HepG2 (cell line): ENCODE measurements around the gene CBFA2T2. TPM values are rescaled to one million over a fixed set of nuclear protein-coding genes. Genes with fewer than 3 reads are reported as not detected.

ENCODE experiments used
- ATF7 ChIP-seq, 2 experiments: fragments of 450-650 bp in 1 of 2; sonication (generic) in 1 of 2; formaldehyde crosslinking in 1 of 2; IDR thresholded peaks; 2 replicates each; pipeline versions ENCODE4 v1.4.0 to v1.6.1; 2016 to 2020; ENCODE audit warnings: antibody characterized with exemption in 1 of 2, mild to moderate bottlenecking in 1 of 2, missing genetic modification reagents in 1 of 2
- BHLHE40 ChIP-seq: IDR thresholded peaks from 2 replicates; pipeline ENCODE4 v1.6.1; 2011; ENCODE audit warnings: low read length, improper control_type of control experiment
- DZIP1 ChIP-seq: sonication (generic); formaldehyde crosslinking; IDR thresholded peaks from 2 replicates; pipeline ENCODE4 v1.5.0; 2020; ENCODE audit warnings: mild to moderate bottlenecking, missing genetic modification reagents
- ELK4 ChIP-seq: sonication (generic); formaldehyde crosslinking; IDR thresholded peaks from 2 replicates; pipeline ENCODE4 v1.9.0; 2021; ENCODE audit warnings: missing genetic modification reagents, borderline replicate concordance
- HINFP ChIP-seq: sonication (generic); formaldehyde crosslinking; IDR thresholded peaks from 2 replicates; pipeline ENCODE4 v1.4.0; 2020; ENCODE audit warnings: low read depth, mild to moderate bottlenecking, missing genetic modification reagents
- MZF1 ChIP-seq: sonication (generic); formaldehyde crosslinking; IDR thresholded peaks from 2 replicates; pipeline ENCODE4 v1.8.1; 2023; ENCODE audit warnings: mild to moderate bottlenecking, missing genetic modification reagents, borderline replicate concordance
- NFE2L2 ChIP-seq: fragments of 150-350 bp; IDR thresholded peaks from 2 replicates; pipeline ENCODE4 v1.6.1; 2014; ENCODE audit warnings: low read length
- NR2F2 ChIP-seq: IDR thresholded peaks from 2 replicates; pipeline ENCODE4 v1.6.1; 2012; ENCODE audit warnings: low read depth, inconsistent platforms, borderline replicate concordance
- ZMAT3 ChIP-seq: sonication (generic); formaldehyde crosslinking; conservative IDR thresholded peaks from 2 replicates; pipeline ENCODE4 v1.7.0; 2021; ENCODE audit warnings: missing genetic modification reagents
- ZNF34 ChIP-seq: sonication (generic); formaldehyde crosslinking; IDR thresholded peaks from 2 replicates; pipeline ENCODE4 v1.4.0; 2020; ENCODE audit warnings: mild to moderate bottlenecking, missing genetic modification reagents, borderline replicate concordance
- ZNF432 ChIP-seq: sonication (generic); formaldehyde crosslinking; IDR thresholded peaks from 2 replicates; pipeline ENCODE4 v1.5.0; 2020; ENCODE audit warnings: missing genetic modification reagents, mild to moderate bottlenecking, borderline replicate concordance
- polyA plus RNA-seq, 8 experiments: library from polyadenylated mRNA; depleted of rRNA in 3 of 8; stranded (reverse) in 7 of 8; unstranded in 1 of 8; fragments of >200 nt; fragmentation: Illumina TruSeq in 4 of 8; extraction: Trizol in 4 of 8; gene quantifications; 2 replicates each; pipeline versions ENCODE4 v1.2.1 to v1.2.3, GENCODE V29; 2011 to 2016; ENCODE audit warnings: low read depth in 4 of 8, missing spikeins in 1 of 8, mixed read lengths in 1 of 8; ENCODE audit not compliant: insufficient read depth in 1 of 8
- total RNA-seq, 5 experiments: library from RNA; depleted of rRNA; stranded (reverse); fragments of >200 nt; fragmentation: Illumina TruSeq; extraction: Trizol; gene quantifications; 2 replicates each; pipeline ENCODE4 v1.2.3, GENCODE V29; 2016; ENCODE audit warnings: low read depth in 1 of 5
- TF ChIP-seq, protein P1 (sequence below): sonication (generic); formaldehyde crosslinking; IDR thresholded peaks from 2 replicates; pipeline ENCODE4 v1.4.0; 2020; ENCODE audit warnings: missing genetic modification reagents, borderline replicate concordance
- TF ChIP-seq, protein P2 (sequence below): IDR thresholded peaks from 2 replicates; pipeline ENCODE4 v1.6.1; 2016
- TF ChIP-seq, protein P3 (sequence below): sonication (generic); formaldehyde crosslinking; IDR thresholded peaks from 2 replicates; pipeline ENCODE4 v1.8.0; 2022; ENCODE audit warnings: mild to moderate bottlenecking, missing genetic modification reagents, moderate library complexity

CBFA2T2 gene
- total and polyA plus RNA-seq, 2 of the 13 experiments (the other 11 are each of a cell fraction or from before 2014, with no cell fraction given), result 6.3 to 21.2 TPM

- TF ChIP-seq, protein P1, sequence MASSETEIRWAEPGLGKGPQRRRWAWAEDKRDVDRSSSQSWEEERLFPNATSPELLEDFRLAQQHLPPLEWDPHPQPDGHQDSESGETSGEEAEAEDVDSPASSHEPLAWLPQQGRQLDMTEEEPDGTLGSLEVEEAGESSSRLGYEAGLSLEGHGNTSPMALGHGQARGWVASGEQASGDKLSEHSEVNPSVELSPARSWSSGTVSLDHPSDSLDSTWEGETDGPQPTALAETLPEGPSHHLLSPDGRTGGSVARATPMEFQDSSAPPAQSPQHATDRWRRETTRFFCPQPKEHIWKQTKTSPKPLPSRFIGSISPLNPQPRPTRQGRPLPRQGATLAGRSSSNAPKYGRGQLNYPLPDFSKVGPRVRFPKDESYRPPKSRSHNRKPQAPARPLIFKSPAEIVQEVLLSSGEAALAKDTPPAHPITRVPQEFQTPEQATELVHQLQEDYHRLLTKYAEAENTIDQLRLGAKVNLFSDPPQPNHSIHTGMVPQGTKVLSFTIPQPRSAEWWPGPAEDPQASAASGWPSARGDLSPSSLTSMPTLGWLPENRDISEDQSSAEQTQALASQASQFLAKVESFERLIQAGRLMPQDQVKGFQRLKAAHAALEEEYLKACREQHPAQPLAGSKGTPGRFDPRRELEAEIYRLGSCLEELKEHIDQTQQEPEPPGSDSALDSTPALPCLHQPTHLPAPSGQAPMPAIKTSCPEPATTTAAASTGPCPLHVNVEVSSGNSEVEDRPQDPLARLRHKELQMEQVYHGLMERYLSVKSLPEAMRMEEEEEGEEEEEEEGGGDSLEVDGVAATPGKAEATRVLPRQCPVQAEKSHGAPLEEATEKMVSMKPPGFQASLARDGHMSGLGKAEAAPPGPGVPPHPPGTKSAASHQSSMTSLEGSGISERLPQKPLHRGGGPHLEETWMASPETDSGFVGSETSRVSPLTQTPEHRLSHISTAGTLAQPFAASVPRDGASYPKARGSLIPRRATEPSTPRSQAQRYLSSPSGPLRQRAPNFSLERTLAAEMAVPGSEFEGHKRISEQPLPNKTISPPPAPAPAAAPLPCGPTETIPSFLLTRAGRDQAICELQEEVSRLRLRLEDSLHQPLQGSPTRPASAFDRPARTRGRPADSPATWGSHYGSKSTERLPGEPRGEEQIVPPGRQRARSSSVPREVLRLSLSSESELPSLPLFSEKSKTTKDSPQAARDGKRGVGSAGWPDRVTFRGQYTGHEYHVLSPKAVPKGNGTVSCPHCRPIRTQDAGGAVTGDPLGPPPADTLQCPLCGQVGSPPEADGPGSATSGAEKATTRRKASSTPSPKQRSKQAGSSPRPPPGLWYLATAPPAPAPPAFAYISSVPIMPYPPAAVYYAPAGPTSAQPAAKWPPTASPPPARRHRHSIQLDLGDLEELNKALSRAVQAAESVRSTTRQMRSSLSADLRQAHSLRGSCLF, result no peak
- TF ChIP-seq NR2F2, result no peak
- no peak for TF ChIP-seq NFE2L2
- peak; percentile 38; the same call in 1 of the 2 replicates for TF ChIP-seq BHLHE40
- TF ChIP-seq HINFP, result no peak
- no peak for TF ChIP-seq MZF1
- TF ChIP-seq, protein P2, sequence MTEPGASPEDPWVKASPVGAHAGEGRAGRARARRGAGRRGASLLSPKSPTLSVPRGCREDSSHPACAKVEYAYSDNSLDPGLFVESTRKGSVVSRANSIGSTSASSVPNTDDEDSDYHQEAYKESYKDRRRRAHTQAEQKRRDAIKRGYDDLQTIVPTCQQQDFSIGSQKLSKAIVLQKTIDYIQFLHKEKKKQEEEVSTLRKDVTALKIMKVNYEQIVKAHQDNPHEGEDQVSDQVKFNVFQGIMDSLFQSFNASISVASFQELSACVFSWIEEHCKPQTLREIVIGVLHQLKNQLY (CRISPR knock-in tag), result no peak
- TF ChIP-seq ZMAT3 (CRISPR knock-in tag), result peak; percentile 96
- TF ChIP-seq, protein P3, sequence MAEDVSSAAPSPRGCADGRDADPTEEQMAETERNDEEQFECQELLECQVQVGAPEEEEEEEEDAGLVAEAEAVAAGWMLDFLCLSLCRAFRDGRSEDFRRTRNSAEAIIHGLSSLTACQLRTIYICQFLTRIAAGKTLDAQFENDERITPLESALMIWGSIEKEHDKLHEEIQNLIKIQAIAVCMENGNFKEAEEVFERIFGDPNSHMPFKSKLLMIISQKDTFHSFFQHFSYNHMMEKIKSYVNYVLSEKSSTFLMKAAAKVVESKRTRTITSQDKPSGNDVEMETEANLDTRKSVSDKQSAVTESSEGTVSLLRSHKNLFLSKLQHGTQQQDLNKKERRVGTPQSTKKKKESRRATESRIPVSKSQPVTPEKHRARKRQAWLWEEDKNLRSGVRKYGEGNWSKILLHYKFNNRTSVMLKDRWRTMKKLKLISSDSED (CRISPR knock-in tag), result peak; percentile 87
- TF ChIP-seq ATF7 (IDR thresholded peaks at IDR 0.05), result no peak
- no peak; the same call in 1 of the 2 replicates for TF ChIP-seq ATF7 (CRISPR knock-in tag; IDR thresholded peaks at IDR 0.05)
- TF ChIP-seq ELK4 (CRISPR knock-in tag), result peak; percentile 51; the same call in 1 of the 2 replicates
- 0 out of 2 replicates have a peak, but pooled peaks have one; percentile 82 for TF ChIP-seq ZNF432 (CRISPR knock-in tag)
- TF ChIP-seq DZIP1 (CRISPR knock-in tag), result peak; percentile 93
- TF ChIP-seq ZNF34 (CRISPR knock-in tag), result no peak; the same call in none of the 2 replicates
Observed at GRCh38 chr20:33663161-33664084, 173.5 kb downstream of the CBFA2T2 start (continued).
